ENCODE measurements around the gene VEGFD. TPM values are rescaled to one million over a fixed set of nuclear protein-coding genes. Genes with fewer than 3 reads are reported as not detected.

VEGFD gene
- total RNA-seq, 6 donors from 2014 or later, result 5.3 to 42.3 (median 18.5) TPM

DNA sequence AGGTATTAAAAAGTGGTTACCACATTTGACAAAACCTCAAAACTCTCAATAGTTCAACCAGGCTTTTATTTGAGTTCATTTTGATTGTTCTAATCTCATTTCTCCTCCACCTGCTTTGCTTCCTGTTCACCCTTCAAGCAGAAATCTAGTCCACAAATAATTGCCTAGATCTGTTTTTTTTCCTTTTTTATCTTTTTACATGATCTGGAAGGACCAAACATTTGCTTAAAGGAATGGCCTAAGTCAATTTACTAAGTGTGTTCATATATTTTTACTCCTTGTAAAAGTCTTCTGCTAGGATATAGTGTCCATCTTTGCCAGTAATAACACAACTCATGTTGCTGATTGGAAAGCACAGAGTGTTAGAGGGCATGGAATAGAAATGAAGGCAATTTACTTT lies 26.2 kb upstream of the VEGFD start:
- no peaks in the 10 kb centered on the region for H3K9me3 ChIP-seq
- TF ChIP-seq POLR2AphosphoS5 (IDR thresholded peaks at IDR 0.05), result no peak
- TF ChIP-seq EP300 (IDR thresholded peaks at IDR 0.05), result no peak
- no peak for TF ChIP-seq POLR2A (IDR thresholded peaks at IDR 0.05)

DNA sequence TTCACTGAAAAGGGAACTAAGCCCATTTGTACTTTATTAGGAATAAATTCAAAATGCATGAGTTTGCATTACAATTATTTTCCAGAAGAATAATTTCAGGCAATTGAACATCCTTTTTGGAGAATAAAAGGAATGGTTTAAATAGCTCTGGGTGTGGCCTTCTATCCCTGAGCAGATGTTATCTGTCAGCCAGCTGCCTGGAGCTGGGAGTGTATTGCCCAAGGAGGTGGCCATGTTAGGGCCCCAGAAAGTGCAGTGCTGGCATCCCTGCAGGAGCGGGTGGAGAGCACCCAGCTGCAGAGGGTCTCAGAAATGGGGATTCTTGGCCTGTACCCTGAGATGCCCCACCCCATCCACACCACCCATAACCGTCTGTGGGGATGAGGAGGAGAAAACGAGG lies 21.6 kb upstream of the VEGFD start:
- Histone ChIP-seq H3K4me3 (no peak overlapping the region), H3K9me3 (no peaks in the 10 kb centered on the region), H3K36me3 (no peaks in the 10 kb centered on the region), H3K27ac (no peak overlapping the region), H3K27me3 (no peaks in the 10 kb centered on the region), H3K4me1 (peaks cover 0 to 4% (median 0%) of the 10 kb centered on the region in 4 donors)
- no peak for TF ChIP-seq EP300 (IDR thresholded peaks at IDR 0.05)
- no peak for TF ChIP-seq POLR2A (IDR thresholded peaks at IDR 0.05)
- no peak for TF ChIP-seq POLR2AphosphoS5 (IDR thresholded peaks at IDR 0.05)
- TF ChIP-seq, protein P1, sequence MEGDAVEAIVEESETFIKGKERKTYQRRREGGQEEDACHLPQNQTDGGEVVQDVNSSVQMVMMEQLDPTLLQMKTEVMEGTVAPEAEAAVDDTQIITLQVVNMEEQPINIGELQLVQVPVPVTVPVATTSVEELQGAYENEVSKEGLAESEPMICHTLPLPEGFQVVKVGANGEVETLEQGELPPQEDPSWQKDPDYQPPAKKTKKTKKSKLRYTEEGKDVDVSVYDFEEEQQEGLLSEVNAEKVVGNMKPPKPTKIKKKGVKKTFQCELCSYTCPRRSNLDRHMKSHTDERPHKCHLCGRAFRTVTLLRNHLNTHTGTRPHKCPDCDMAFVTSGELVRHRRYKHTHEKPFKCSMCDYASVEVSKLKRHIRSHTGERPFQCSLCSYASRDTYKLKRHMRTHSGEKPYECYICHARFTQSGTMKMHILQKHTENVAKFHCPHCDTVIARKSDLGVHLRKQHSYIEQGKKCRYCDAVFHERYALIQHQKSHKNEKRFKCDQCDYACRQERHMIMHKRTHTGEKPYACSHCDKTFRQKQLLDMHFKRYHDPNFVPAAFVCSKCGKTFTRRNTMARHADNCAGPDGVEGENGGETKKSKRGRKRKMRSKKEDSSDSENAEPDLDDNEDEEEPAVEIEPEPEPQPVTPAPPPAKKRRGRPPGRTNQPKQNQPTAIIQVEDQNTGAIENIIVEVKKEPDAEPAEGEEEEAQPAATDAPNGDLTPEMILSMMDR (IDR thresholded peaks at IDR 0.05), result no peak
- 64 to 72% methylated on average over 2 to 3 of the region's 3 CpGs for WGBS, 2 donors
- peak in 1 of 2 donors; percentile 60 for ATAC-seq (ENCODE audit: low FRiP score in 2 of 2)
- DNase-seq, result no peak

More for the DNA sequence above, 26.2 kb upstream of the VEGFD start:
- Histone ChIP-seq H3K4me1 (peaks cover 0 to under 1% (median 0%) of the 10 kb centered on the region in 4 donors), H3K27me3 (no peaks in the 10 kb centered on the region), H3K27ac (no peak overlapping the region), H3K36me3 (no peaks in the 10 kb centered on the region), H3K4me3 (no peak overlapping the region)
- DNase-seq (no peak), ATAC-seq (ENCODE audit: low FRiP score in 2 of 2) (no peak)

DNA sequence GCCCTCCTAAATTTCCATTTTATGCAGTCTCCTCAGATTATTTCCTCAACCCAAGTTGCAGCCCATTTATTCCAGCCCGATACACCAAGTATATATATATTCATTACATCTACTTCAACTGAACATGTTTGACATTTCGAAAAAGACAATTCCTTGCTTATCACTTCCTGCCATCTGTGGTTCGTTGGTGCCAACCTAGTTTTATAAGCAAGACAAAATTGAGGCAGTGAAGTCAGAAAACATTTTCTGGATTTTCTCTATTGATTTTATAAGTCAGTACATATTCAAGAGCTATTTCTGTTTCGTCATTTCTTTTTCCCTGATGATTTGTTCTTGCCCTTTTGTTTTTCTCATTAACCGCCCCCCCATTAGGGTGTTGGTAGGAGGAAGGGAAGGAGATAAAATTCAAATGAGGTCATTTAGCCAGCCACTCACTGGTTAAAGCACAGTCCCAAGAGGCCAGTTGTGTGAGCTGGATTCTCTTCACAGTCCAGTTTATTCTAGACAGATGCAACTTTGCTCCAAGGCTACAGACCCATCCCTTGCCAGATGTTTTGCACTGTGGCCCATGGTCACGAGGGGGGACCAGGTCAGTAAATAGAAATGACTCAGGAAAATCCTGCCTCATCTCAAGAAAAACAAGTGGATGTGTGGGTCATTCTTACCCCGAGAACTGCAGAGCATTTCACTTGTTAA lies 20.3 kb upstream of the VEGFD start:
- TF ChIP-seq POLR2AphosphoS5 (IDR thresholded peaks at IDR 0.05) (no peak), POLR2A (IDR thresholded peaks at IDR 0.05) (no peak), EP300 (IDR thresholded peaks at IDR 0.05) (no peak)
- TF ChIP-seq, protein P1 (IDR thresholded peaks at IDR 0.05), result no peak
- ATAC-seq (ENCODE audit: low FRiP score in 2 of 2) (peak in 1 of 2 donors; percentile 85), DNase-seq (no peak)
- H3K36me3 ChIP-seq, result no peaks in the 10 kb centered on the region
- H3K27me3 ChIP-seq, result no peaks in the 10 kb centered on the region
- peaks cover 0 to 4% (median 0%) of the 10 kb centered on the region in 4 donors for H3K4me1 ChIP-seq
- no peak overlapping the region for H3K4me3 ChIP-seq
- H3K27ac ChIP-seq, result peak overlapping the region in 1 of 4 donors; percentile 37
- H3K9me3 ChIP-seq, result no peaks in the 10 kb centered on the region
- 35 to 49% methylated on average over 6 to 7 of the region's 7 CpGs for WGBS, 2 donors

DNA sequence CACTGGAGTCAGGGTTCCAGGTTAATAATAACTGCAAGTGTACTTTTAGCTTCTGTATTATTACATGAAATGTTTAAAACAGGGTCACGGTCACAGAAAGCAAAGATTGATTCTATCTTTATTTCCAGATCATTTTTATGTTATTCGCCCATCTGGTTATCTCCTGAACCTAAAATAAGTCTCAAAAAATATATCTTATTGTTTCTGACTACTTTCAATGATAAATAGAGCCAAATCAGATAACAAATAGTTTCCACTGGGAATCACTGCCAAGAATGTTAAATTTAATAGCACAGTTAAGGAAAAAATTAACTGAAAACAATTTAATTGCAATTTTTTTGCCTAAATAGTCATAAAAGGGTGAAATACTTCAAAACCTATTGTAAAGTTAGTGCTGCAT lies 17.2 kb upstream of the VEGFD start:
- 39% methylated on average over 2 of the region's 2 CpGs for WGBS, 2 donors
- Histone ChIP-seq H3K4me3 (no peak overlapping the region), H3K27me3 (no peaks in the 10 kb centered on the region), H3K9me3 (no peaks in the 10 kb centered on the region), H3K4me1 (peaks cover 0 to 4% (median 0%) of the 10 kb centered on the region in 4 donors), H3K36me3 (no peaks in the 10 kb centered on the region), H3K27ac (no peak overlapping the region)
- ATAC-seq (ENCODE audit: low FRiP score in 2 of 2) (no peak), DNase-seq (no peak)
- no peak for TF ChIP-seq POLR2AphosphoS5 (IDR thresholded peaks at IDR 0.05)
- TF ChIP-seq, protein P1 (IDR thresholded peaks at IDR 0.05), result no peak
- TF ChIP-seq POLR2A (IDR thresholded peaks at IDR 0.05), result no peak
- no peak for TF ChIP-seq EP300 (IDR thresholded peaks at IDR 0.05)

DNA sequence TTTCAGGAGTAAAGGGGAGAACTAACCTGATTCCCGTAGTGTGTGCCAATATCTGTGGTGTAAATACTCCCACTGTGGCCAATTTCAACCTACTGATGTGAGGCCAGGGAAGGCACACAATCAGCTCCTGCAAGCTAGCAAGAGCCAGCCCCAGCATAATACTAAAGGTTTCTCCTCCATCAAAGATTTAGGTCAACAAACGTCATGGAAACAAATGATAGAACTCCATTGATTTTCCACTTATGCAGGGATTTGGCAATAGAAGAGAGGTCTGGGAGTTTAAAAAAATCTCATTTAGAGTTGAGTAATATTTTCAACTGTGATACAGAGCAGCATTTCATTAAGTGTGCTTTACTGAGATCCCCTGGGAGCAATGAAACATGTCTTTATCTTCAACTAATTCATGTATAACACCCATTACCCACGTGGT lies 15.8 kb upstream of the VEGFD start:
- ATAC-seq (ENCODE audit: low FRiP score in 2 of 2) (peak in 1 of 2 donors; percentile 44), DNase-seq (no peak)

More for the DNA sequence above, 15.8 kb upstream of the VEGFD start:
- TF ChIP-seq EP300 (IDR thresholded peaks at IDR 0.05) (no peak), POLR2AphosphoS5 (IDR thresholded peaks at IDR 0.05) (no peak), POLR2A (IDR thresholded peaks at IDR 0.05) (no peak)
- TF ChIP-seq, protein P1 (IDR thresholded peaks at IDR 0.05), result no peak
- 69 to 87% methylated on average over 3 of the region's 3 CpGs for WGBS, 2 donors
- Histone ChIP-seq H3K27me3 (no peaks in the 10 kb centered on the region), H3K4me3 (no peak overlapping the region), H3K27ac (no peak overlapping the region), H3K36me3 (no peaks in the 10 kb centered on the region), H3K4me1 (no peaks in the 10 kb centered on the region), H3K9me3 (no peaks in the 10 kb centered on the region)

Measured in upper lobe of left lung (tissue), 6 donors.